Ovary (tissue), 3 donors: ENCODE results near the gene RTL3.

Experiments
- EP300 ChIP-seq: sonication (generic); formaldehyde crosslinking; IDR thresholded peaks from one replicate; pipeline ENCODE4 v1.6.1; 2017; ENCODE audit warnings: antibody characterized with exemption
- POLR2A ChIP-seq: fragments of 450-650 bp; IDR thresholded peaks from one replicate; pipeline ENCODE4 v1.6.1; 2017; ENCODE audit warnings: antibody characterized with exemption, mild to moderate bottlenecking, moderate library complexity
- TF ChIP-seq, protein P1 (sequence below), 3 donors: fragments of 450-650 bp in 2 of 3; fragments of 200-600 bp in 1 of 3; IDR thresholded peaks; one replicate each; pipeline versions ENCODE4 v1.5.1 to v1.8.0; 2016 to 2022; ENCODE audit warnings: antibody characterized with exemption in 3 of 3, mild to moderate bottlenecking in 1 of 3
- donor health status: DM: no; HTN: no; CAD: no.

DNA sequence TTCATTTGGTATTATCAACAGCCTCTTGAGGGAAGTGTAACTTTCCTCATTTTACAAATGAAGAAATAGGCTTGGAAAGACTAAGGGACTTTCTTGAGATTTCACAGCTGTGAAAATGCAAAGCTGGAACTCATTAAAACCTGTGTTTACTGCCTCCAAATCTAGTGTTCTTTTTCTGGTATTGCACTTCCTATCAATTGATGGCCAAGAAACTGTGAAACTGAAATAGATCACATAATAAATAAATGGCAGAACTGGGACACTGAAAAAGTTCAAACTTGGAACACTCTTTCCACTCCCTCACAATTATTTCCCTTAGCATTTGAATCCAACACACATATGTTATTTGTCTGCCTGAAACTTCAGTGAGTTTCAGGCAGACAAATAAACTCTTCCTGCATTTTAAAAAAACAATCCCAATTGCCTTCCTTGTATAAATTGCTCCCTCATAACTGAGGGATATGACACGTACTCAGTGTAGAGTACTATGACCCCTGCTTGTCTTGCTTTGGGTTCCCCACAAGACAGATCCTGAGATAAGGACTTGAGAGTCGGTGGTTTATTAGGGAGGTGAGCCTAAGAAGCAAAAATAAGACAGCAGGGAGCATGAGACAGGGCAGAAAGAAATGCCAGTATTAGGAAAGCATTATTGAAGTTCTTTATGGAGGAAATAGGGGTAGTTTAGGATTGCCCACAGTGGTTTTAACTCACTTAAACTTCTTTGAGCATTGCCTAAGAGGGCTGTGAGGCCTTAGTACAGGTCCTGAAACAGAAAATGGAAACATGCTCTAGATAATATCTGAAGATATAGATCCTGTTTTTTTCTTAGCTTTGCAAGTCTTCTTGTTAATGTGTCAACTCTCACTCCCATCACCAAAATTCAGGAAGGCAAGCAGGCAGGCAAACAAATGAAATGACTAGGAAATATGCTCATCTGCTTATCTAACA, 33.9 kb downstream of the RTL3 start:
- TF ChIP-seq, protein P1, sequence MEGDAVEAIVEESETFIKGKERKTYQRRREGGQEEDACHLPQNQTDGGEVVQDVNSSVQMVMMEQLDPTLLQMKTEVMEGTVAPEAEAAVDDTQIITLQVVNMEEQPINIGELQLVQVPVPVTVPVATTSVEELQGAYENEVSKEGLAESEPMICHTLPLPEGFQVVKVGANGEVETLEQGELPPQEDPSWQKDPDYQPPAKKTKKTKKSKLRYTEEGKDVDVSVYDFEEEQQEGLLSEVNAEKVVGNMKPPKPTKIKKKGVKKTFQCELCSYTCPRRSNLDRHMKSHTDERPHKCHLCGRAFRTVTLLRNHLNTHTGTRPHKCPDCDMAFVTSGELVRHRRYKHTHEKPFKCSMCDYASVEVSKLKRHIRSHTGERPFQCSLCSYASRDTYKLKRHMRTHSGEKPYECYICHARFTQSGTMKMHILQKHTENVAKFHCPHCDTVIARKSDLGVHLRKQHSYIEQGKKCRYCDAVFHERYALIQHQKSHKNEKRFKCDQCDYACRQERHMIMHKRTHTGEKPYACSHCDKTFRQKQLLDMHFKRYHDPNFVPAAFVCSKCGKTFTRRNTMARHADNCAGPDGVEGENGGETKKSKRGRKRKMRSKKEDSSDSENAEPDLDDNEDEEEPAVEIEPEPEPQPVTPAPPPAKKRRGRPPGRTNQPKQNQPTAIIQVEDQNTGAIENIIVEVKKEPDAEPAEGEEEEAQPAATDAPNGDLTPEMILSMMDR (IDR thresholded peaks at IDR 0.05) = no peak
- no peak for TF ChIP-seq EP300
- TF ChIP-seq POLR2A = no peak
